Dedifferentiated amniotic fluid mesenchymal stem cell (primary cell): ENCODE data around the gene C10orf143.

Experiments used
- DNase-seq: peaks from one replicate; pipeline ENCODE4 v3.0.0-alpha.2; 2016; ENCODE audit errors: extremely low spot score

Gene C10orf143

DNA sequence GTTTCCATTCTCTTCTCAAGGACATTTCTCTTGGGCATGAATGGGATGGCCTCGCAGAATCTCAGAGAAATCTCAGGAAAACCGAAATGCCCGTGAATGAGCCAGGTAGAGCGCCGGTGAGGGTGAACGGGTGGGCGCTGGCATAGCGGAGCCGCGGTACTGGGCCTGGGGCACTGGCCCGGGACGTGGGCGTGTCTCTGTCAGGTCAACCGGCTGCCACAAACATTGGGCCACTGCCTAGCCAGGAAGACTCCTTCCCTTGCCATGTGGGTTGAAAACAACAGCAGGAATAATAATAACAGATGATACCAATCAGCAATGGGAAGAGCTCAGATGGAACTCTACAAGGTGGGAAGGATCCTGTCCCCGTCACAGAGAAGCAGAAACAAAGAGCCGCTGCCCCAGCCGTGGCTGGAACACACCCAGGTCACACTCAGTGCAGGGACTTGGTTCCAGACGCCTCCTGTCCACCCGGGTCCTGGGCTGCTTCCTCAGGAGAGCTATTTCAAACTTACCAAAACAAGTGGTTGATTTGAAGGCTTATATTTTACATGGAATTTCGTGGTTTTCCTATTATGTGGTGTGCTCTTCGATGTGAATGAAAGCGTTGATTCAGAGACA is 95.4 kb downstream of the C10orf143 start:
- no peak for DNase-seq

DNA sequence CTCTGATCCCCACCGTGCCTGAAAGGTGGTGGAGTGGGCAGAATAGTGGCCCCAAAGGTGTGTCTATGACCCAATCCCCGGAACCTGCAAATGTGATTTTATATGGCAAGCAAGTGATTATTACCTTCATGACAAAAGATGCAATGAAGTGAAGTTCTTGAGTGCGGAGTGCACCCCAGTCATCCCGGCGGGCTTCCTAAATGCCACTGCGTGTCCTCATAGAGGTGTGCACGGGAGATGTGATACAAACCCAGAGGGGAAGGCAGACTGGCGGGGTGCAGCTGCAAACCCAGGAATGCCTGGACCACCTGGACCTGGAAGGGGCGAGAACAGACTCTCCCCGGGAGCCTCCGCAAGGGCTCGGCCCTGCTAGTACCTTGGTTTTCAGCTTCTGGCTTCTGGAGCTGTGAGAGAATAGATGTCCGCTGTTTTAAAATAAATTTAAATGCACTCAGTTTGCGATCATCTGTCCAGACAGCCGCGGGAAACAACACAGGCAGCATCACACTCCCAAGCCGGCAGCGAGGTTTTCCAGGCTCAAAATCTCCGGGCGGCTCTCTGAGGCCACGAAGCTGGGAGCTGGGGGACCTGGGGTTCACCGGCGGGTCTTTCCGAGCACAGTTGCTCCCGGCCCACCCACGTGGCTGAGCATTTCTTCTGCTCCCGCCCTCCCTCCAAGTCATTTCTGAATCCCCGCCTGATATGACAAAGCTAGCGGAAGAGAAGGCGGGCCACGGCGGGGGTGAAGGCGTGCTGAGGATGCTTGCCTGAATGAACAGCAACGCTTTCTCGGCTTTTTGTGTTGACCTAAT is 96.2 kb downstream of the C10orf143 start:
- no peak for DNase-seq
